MM.1S (cell line): ENCODE data around the gene SHC2.

Experiments used
- DNase-seq: peaks from one replicate; pipeline ENCODE4 v3.0.0-alpha.2; 2015
- H2AFZ ChIP-seq: fragments of 300-600 bp; sonication (generic); 2 replicates; pipeline ENCODE4 v1.6.0; 2016; ENCODE audit warnings: antibody characterized with exemption, low read length
- H3F3A ChIP-seq: fragments of 300-600 bp; sonication (generic); 2 replicates; pipeline ENCODE4 v1.6.1; 2016; ENCODE audit warnings: mild to moderate bottlenecking, antibody characterized with exemption, low read length, moderate library complexity, mixed read lengths; ENCODE audit not compliant: insufficient read depth
- H3K27ac ChIP-seq: fragments of 300-600 bp; sonication (generic); 2 replicates; pipeline ENCODE4 v1.5.1; 2016; ENCODE audit warnings: mild to moderate bottlenecking, low read length
- H3K27me3 ChIP-seq: fragments of 300-600 bp; sonication (generic); replicated peaks from 2 replicates; pipeline ENCODE4 v1.6.0; 2016; ENCODE audit warnings: low read length; ENCODE audit not compliant: insufficient read depth
- H3K36me3 ChIP-seq: fragments of 300-600 bp; sonication (generic); replicated peaks from 2 replicates; pipeline ENCODE4 v1.6.1; 2016; ENCODE audit warnings: mild to moderate bottlenecking, low read length, mixed read lengths; ENCODE audit not compliant: insufficient read depth
- H3K4me1 ChIP-seq: fragments of 300-600 bp; sonication (generic); 2 replicates; pipeline ENCODE4 v1.6.1; 2016; ENCODE audit warnings: low read length, mixed read lengths
- H3K4me2 ChIP-seq: fragments of 300-600 bp; sonication (generic); 2 replicates; pipeline ENCODE4 v1.6.0; 2016; ENCODE audit warnings: low read depth, low read length
- H3K4me3 ChIP-seq: fragments of 300-600 bp; sonication (generic); 2 replicates; pipeline ENCODE4 v1.5.1; 2016; ENCODE audit warnings: low read length, mixed read lengths
- H3K79me2 ChIP-seq: fragments of 300-600 bp; sonication (generic); 2 replicates; pipeline ENCODE4 v1.6.1; 2016; ENCODE audit warnings: mixed run types, low read length, mixed read lengths
- H3K9ac ChIP-seq: fragments of 300-600 bp; sonication (generic); 2 replicates; pipeline ENCODE4 v1.6.1; 2016; ENCODE audit warnings: low read length, mixed read lengths
- H3K9me2 ChIP-seq: fragments of 300-600 bp; sonication (generic); replicated peaks from 2 replicates; pipeline ENCODE4 v1.6.1; 2016; ENCODE audit warnings: mild to moderate bottlenecking, low read length, mixed read lengths; ENCODE audit not compliant: insufficient read depth
- H3K9me3 ChIP-seq: fragments of 300-600 bp; sonication (generic); replicated peaks from 2 replicates; pipeline ENCODE4 v1.6.1; 2016; ENCODE audit warnings: mild to moderate bottlenecking, low read length, mixed read lengths; ENCODE audit not compliant: insufficient read depth
- H4K20me1 ChIP-seq: fragments of 300-600 bp; sonication (generic); 2 replicates; pipeline ENCODE4 v1.6.1; 2016; ENCODE audit warnings: mild to moderate bottlenecking, low read length, moderate library complexity, mixed read lengths; ENCODE audit not compliant: insufficient read depth
- EZH2 ChIP-seq: fragments of 300-600 bp; sonication (generic); optimal IDR thresholded peaks from 2 replicates; pipeline ENCODE3; 2017; ENCODE audit warnings: low read depth, mild to moderate bottlenecking, antibody characterized with exemption, low read length, mixed read lengths
- EZH2phosphoT487 ChIP-seq: fragments of 300-600 bp; sonication (generic); IDR thresholded peaks from 2 replicates; pipeline ENCODE4 v1.6.1; 2018; ENCODE audit warnings: antibody characterized with exemption, low read length
- TF ChIP-seq, protein P1 (sequence below): fragments of 300-600 bp; sonication (generic); IDR thresholded peaks from 2 replicates; pipeline ENCODE4 v1.5.1; 2016; ENCODE audit warnings: antibody characterized with exemption, low read length, mixed read lengths

Gene SHC2, protein sequence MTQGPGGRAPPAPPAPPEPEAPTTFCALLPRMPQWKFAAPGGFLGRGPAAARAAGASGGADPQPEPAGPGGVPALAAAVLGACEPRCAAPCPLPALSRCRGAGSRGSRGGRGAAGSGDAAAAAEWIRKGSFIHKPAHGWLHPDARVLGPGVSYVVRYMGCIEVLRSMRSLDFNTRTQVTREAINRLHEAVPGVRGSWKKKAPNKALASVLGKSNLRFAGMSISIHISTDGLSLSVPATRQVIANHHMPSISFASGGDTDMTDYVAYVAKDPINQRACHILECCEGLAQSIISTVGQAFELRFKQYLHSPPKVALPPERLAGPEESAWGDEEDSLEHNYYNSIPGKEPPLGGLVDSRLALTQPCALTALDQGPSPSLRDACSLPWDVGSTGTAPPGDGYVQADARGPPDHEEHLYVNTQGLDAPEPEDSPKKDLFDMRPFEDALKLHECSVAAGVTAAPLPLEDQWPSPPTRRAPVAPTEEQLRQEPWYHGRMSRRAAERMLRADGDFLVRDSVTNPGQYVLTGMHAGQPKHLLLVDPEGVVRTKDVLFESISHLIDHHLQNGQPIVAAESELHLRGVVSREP

GRCh38 chr19:460877-461720 is at the start of gene SHC2:
Gene SHC2, minus strand, starts transcription at chr19:461033. Its CDS starts 37 bp downstream, at chr19:460996.
- H3K4me1 ChIP-seq = no peaks in the 10 kb centered on the region
- H3K9me2 ChIP-seq = no peaks in the 10 kb centered on the region
- H3K36me3 ChIP-seq = no peaks in the 10 kb centered on the region
- no peaks in the 10 kb centered on the region for H3F3A ChIP-seq
- no peak within 1 kb of the TSS for H3K27ac ChIP-seq
- H3K9me3 ChIP-seq = no peaks in the 10 kb centered on the region
- H3K27me3 ChIP-seq = peaks cover 14% of the 10 kb centered on the region
- no peak for TF ChIP-seq EZH2phosphoT487
- TF ChIP-seq EZH2 = no peak
- TF ChIP-seq, protein P1, sequence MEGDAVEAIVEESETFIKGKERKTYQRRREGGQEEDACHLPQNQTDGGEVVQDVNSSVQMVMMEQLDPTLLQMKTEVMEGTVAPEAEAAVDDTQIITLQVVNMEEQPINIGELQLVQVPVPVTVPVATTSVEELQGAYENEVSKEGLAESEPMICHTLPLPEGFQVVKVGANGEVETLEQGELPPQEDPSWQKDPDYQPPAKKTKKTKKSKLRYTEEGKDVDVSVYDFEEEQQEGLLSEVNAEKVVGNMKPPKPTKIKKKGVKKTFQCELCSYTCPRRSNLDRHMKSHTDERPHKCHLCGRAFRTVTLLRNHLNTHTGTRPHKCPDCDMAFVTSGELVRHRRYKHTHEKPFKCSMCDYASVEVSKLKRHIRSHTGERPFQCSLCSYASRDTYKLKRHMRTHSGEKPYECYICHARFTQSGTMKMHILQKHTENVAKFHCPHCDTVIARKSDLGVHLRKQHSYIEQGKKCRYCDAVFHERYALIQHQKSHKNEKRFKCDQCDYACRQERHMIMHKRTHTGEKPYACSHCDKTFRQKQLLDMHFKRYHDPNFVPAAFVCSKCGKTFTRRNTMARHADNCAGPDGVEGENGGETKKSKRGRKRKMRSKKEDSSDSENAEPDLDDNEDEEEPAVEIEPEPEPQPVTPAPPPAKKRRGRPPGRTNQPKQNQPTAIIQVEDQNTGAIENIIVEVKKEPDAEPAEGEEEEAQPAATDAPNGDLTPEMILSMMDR = no peak
- H4K20me1 ChIP-seq = no peaks in the 10 kb centered on the region
- DNase-seq = no peak
- no peak within 1 kb of the TSS for H3K4me3 ChIP-seq
- no peaks in the 10 kb centered on the region for H3K79me2 ChIP-seq
- H2AFZ ChIP-seq = no peak within 1 kb of the TSS
- no peak within 1 kb of the TSS for H3K4me2 ChIP-seq
- no peak within 1 kb of the TSS for H3K9ac ChIP-seq

GRCh38 chr19:508204-509150 is 47.6 kb upstream of the SHC2 start:
- Histone ChIP-seq H3K9me2 (no peaks in the 10 kb centered on the region), H3K36me3 (no peaks in the 10 kb centered on the region), H3K79me2 (peaks cover 14% of the 10 kb centered on the region), H3K27ac (no peak overlapping the region), H4K20me1 (no peaks in the 10 kb centered on the region), H2AFZ (peak overlapping the region; percentile 92), H3K4me1 (peaks cover 14% of the 10 kb centered on the region; the same call in 1 of the 2 replicates), H3K4me2 (peak overlapping the region; percentile 94), H3K4me3 (peak overlapping the region; percentile 95), H3K27me3 (peaks cover 13% of the 10 kb centered on the region; the same call in 1 of the 2 replicates), H3F3A (peaks cover 15% of the 10 kb centered on the region), H3K9me3 (no peaks in the 10 kb centered on the region), H3K9ac (peak overlapping the region; percentile 95; the same call in 1 of the 2 replicates)
- TF ChIP-seq EZH2 = no peak
- TF ChIP-seq, protein P1 = no peak
- no peak for TF ChIP-seq EZH2phosphoT487
- DNase-seq = no peak
